Smooth muscle cell (in vitro differentiated cells): ENCODE measurements around the gene ASPN. TPM values are rescaled to one million over a fixed set of nuclear protein-coding genes. Genes with fewer than 3 reads are reported as not detected.
A peak's percentile ranks its signal among the peaks of the same experiment; 100 is the strongest.

ENCODE experiments used
- DNase-seq: peaks from one replicate; lab custom pipeline; 2025; ENCODE audit not compliant: unreplicated experiment; lab: John Stamatoyannopoulos, UW
- H2AFZ ChIP-seq: fragments of 200-600 bp; sonication (generic); 2 replicates; pipeline ENCODE4 v1.6.0; 2016; ENCODE audit warnings: antibody characterized with exemption, low read depth, mild to moderate bottlenecking
- H3F3A ChIP-seq: fragments of 200-600 bp; sonication (generic); 2 replicates; pipeline ENCODE4 v1.6.0; 2017; ENCODE audit warnings: antibody characterized with exemption, low read depth
- H3K27ac ChIP-seq: fragments of 200-600 bp; sonication (generic); 2 replicates; pipeline ENCODE4 v1.5.1; 2016; ENCODE audit warnings: low read depth, mild to moderate bottlenecking
- H3K27me3 ChIP-seq: fragments of 200-600 bp; sonication (generic); 2 replicates; pipeline ENCODE4 v1.6.1; 2016; ENCODE audit warnings: low read depth, mild to moderate bottlenecking
- H3K36me3 ChIP-seq: fragments of 200-600 bp; sonication (generic); 2 replicates; pipeline ENCODE4 v1.5.1; 2016; ENCODE audit warnings: low read depth
- H3K4me1 ChIP-seq: fragments of 200-600 bp; sonication (generic); 2 replicates; pipeline ENCODE4 v1.5.1; 2016; ENCODE audit warnings: low read depth
- H3K4me2 ChIP-seq: fragments of 200-600 bp; sonication (generic); 2 replicates; pipeline ENCODE4 v1.6.0; 2016; ENCODE audit warnings: mild to moderate bottlenecking
- H3K4me3 ChIP-seq: fragments of 200-600 bp; sonication (generic); 2 replicates; pipeline ENCODE4 v1.5.1; 2016; ENCODE audit warnings: mild to moderate bottlenecking
- H3K79me2 ChIP-seq: fragments of 200-600 bp; sonication (generic); 2 replicates; pipeline ENCODE4 v1.6.0; 2016; ENCODE audit warnings: low read depth, mild to moderate bottlenecking
- H3K9ac ChIP-seq: fragments of 200-600 bp; sonication (generic); 2 replicates; pipeline ENCODE4 v1.6.0; 2016; ENCODE audit warnings: low read depth
- H3K9me3 ChIP-seq: fragments of 200-600 bp; sonication (generic); replicated peaks from 2 replicates; pipeline ENCODE4 v1.5.1; 2016; ENCODE audit warnings: low read depth
- H4K20me1 ChIP-seq: fragments of 200-600 bp; sonication (generic); 2 replicates; pipeline ENCODE4 v1.6.0; 2016; ENCODE audit warnings: low read depth
- CTCF ChIP-seq: fragments of 200-600 bp; sonication (generic); IDR thresholded peaks from 2 replicates; pipeline ENCODE4 v1.5.1; 2017; ENCODE audit warnings: borderline replicate concordance, mild to moderate bottlenecking, antibody characterized with exemption; ENCODE audit not compliant: insufficient read depth, poor library complexity, severe bottlenecking
- WGBS: methylation state at CpG from one replicate; pipeline ENCODE4 v1.1.7; 2016; ENCODE audit warnings: low lambda C conversion rate; 5-methylcytosine and 5-hydroxymethylcytosine counted together
- polyA plus RNA-seq: library from polyadenylated mRNA; unstranded; fragments of >200 nt; fragmentation: Nextera tagmentation; extraction: Ambion mirVana; gene quantifications from 2 replicates; pipeline ENCODE4 v1.2.1, GENCODE V29; 2016
- total RNA-seq: library from RNA; depleted of rRNA; stranded (reverse); fragments of >200 nt; gene quantifications from 2 replicates; pipeline ENCODE4 v1.2.3, GENCODE V29; 2014

The ASPN gene
- total and polyA plus RNA-seq, 2 experiments from 2014 or later = 17.0 to 30.0 TPM

GRCh38 chr9:92425474-92425873, 56.8 kb downstream of the ASPN start:
- Histone ChIP-seq H3K9me3 (no peaks in the 10 kb centered on the region), H4K20me1 (no peaks in the 10 kb centered on the region), H2AFZ (peak overlapping the region; percentile 64), H3K27ac (peak overlapping the region; percentile 67), H3K4me2 (peak overlapping the region; percentile 11), H3F3A (peaks cover 5% of the 10 kb centered on the region), H3K4me1 (peaks cover 5% of the 10 kb centered on the region), H3K36me3 (no peaks in the 10 kb centered on the region), H3K4me3 (no peak overlapping the region), H3K27me3 (no peaks in the 10 kb centered on the region), H3K79me2 (no peaks in the 10 kb centered on the region), H3K9ac (no peak overlapping the region)
- no peak for TF ChIP-seq CTCF
- no peak for DNase-seq
- 26% methylated on average over 2 of the region's 2 CpGs for WGBS

- H3K9me3 ChIP-seq = no peaks in the 10 kb centered on the region
- H4K20me1 ChIP-seq = no peaks in the 10 kb centered on the region
- no peak for DNase-seq
- peaks cover 5% of the 10 kb centered on the region for H3F3A ChIP-seq
- 95% methylated on average over 1 of the region's 1 CpG for WGBS
- H2AFZ ChIP-seq = peak within 1 kb of the TSS; percentile 64
- H3K4me1 ChIP-seq = peaks cover 5% of the 10 kb centered on the region
- H3K4me3 ChIP-seq = no peak within 1 kb of the TSS
- H3K4me2 ChIP-seq = peak within 1 kb of the TSS; percentile 45
- no peaks in the 10 kb centered on the region for H3K79me2 ChIP-seq
- no peaks in the 10 kb centered on the region for H3K27me3 ChIP-seq
- H3K27ac ChIP-seq = peak within 1 kb of the TSS; percentile 67
- TF ChIP-seq CTCF = no peak
- no peaks in the 10 kb centered on the region for H3K36me3 ChIP-seq
- H3K9ac ChIP-seq = no peak within 1 kb of the TSS
These were observed 58.0 kb downstream of the ASPN start, which contains the start of gene OMD for GRCh38 chr9:92424340-92424739. Gene OMD (minus strand): TSS chr9:92424471. CDS start chr9:92417558, 6,913 bp downstream.

GRCh38 chr9:92423612-92424011, 58.7 kb downstream of the ASPN start:
- no peak overlapping the region for H3K4me3 ChIP-seq
- no peak overlapping the region for H2AFZ ChIP-seq
- H3K27ac ChIP-seq = peak overlapping the region; percentile 62
- H4K20me1 ChIP-seq = no peaks in the 10 kb centered on the region
- peaks cover 5% of the 10 kb centered on the region for H3F3A ChIP-seq
- no peak overlapping the region for H3K4me2 ChIP-seq
- WGBS = 94% methylated on average over 2 of the region's 2 CpGs
- H3K4me1 ChIP-seq = peaks cover 5% of the 10 kb centered on the region
- H3K27me3 ChIP-seq = no peaks in the 10 kb centered on the region
- TF ChIP-seq CTCF = no peak
- no peaks in the 10 kb centered on the region for H3K36me3 ChIP-seq
- no peak overlapping the region for H3K9ac ChIP-seq
- no peaks in the 10 kb centered on the region for H3K9me3 ChIP-seq
- DNase-seq = no peak
- H3K79me2 ChIP-seq = no peaks in the 10 kb centered on the region

- WGBS = 88% methylated on average over 2 of the region's 2 CpGs
- Histone ChIP-seq H3F3A (peaks cover 5% of the 10 kb centered on the region), H3K27me3 (no peaks in the 10 kb centered on the region), H2AFZ (no peak overlapping the region), H3K4me1 (peaks cover 5% of the 10 kb centered on the region), H3K4me2 (no peak overlapping the region), H3K4me3 (no peak overlapping the region), H3K36me3 (no peaks in the 10 kb centered on the region), H3K27ac (no peak overlapping the region), H4K20me1 (no peaks in the 10 kb centered on the region), H3K79me2 (no peaks in the 10 kb centered on the region), H3K9me3 (no peaks in the 10 kb centered on the region), H3K9ac (no peak overlapping the region)
- DNase-seq = no peak
- TF ChIP-seq CTCF = no peak
These were observed 59.5 kb downstream of the ASPN start for GRCh38 chr9:92422611-92423338.
